Lung (tissue), 12 donors: Measurements from ENCODE around the gene ACTR1A. TPM values are rescaled to one million over a fixed set of nuclear protein-coding genes. Genes with fewer than 3 reads are reported as not detected.

Experiments
- ATAC-seq: fragments of 200-7000 bp; cut with Tn5 transposase; one replicate; pipeline ENCODE4 v1.9.1; 2020; ENCODE audit warnings: moderate number of reproducible peaks; ENCODE audit not compliant: insufficient read depth, low FRiP score
- DNase-seq, 3 donors: peaks; one replicate each; pipeline ENCODE4 v3.0.0-alpha.2; 2013 to 2017
- H3K27ac ChIP-seq, 2 donors: one replicate each; pipeline ENCODE4 v1.5.1; 2013; ENCODE audit warnings: mild to moderate bottlenecking in 2 of 2, moderate library complexity in 2 of 2, control low read depth in 1 of 2, inconsistent platforms in 1 of 2, low read depth in 1 of 2, low read length in 1 of 2
- H3K27me3 ChIP-seq, 3 donors: one replicate each; pipeline ENCODE4 v1.5.1; 2013; ENCODE audit warnings: low read length in 2 of 3; ENCODE audit not compliant: control insufficient read depth in 3 of 3, insufficient read depth in 3 of 3
- H3K36me3 ChIP-seq, 4 donors: one replicate each; pipeline ENCODE4 v1.5.1; 2013; ENCODE audit warnings: low read length in 4 of 4, mild to moderate bottlenecking in 1 of 4, moderate library complexity in 1 of 4; ENCODE audit not compliant: control insufficient read depth in 4 of 4, insufficient read depth in 4 of 4
- H3K4me1 ChIP-seq, 5 donors: one replicate each; pipeline ENCODE4 v1.5.1; 2013; ENCODE audit warnings: low read length in 5 of 5, mild to moderate bottlenecking in 2 of 5, moderate library complexity in 1 of 5; ENCODE audit not compliant: control insufficient read depth in 5 of 5, insufficient read depth in 5 of 5
- H3K4me3 ChIP-seq: one replicate; pipeline ENCODE4 v1.5.1; 2013; ENCODE audit warnings: mild to moderate bottlenecking, control low read depth, moderate library complexity
- H3K9ac ChIP-seq, 2 donors: one replicate each; pipeline ENCODE4 v1.5.1; 2013; ENCODE audit warnings: low read length in 2 of 2, control low read depth in 1 of 2; ENCODE audit not compliant: insufficient read depth in 1 of 2
- H3K9me3 ChIP-seq, 4 donors: one replicate each; pipeline ENCODE4 v1.5.1; 2013; ENCODE audit warnings: low read length in 3 of 4, mild to moderate bottlenecking in 1 of 4, moderate library complexity in 1 of 4; ENCODE audit not compliant: control insufficient read depth in 4 of 4, insufficient read depth in 3 of 4
- CTCF ChIP-seq: IDR thresholded peaks from 2 replicates; pipeline ENCODE4 v1.5.1; 2012; ENCODE audit warnings: mild to moderate bottlenecking; ENCODE audit errors: control extremely low read depth, extremely low read depth
- WGBS, 2 donors: extraction: QIAGEN DNeasy Blood & Tissue Kit; methylation state at CpG; one replicate each; pipeline ENCODE4 v1.1.7; 2013; 5-methylcytosine and 5-hydroxymethylcytosine counted together
- polyA plus RNA-seq, 2 donors: library from polyadenylated mRNA; stranded (reverse); fragments of 200-250 nt; gene quantifications; one replicate each; pipeline ENCODE4 v1.2.1, GENCODE V29; 2013
- total RNA-seq, 2 donors: library from RNA; depleted of rRNA in 1 of 2; stranded (reverse); fragments of >200 nt in 1 of 2; gene quantifications; one replicate each; pipeline ENCODE4 v1.2.1, GENCODE V29; 2014 to 2021
- donor health status: control.
- donor health status: control.
- donor health status: Bipolar disorder and iron deficiency.
- donor health status: healthy.
- donor health status: DM: yes; HTN: yes; CAD: no.

ACTR1A gene
- total and polyA plus RNA-seq, 4 donors, result 72.0 to 96.0 (median 84.3) TPM

GRCh38 chr10:102504976-102505300, 2.4 kb upstream of the ACTR1A start:
- Histone ChIP-seq H3K4me3 (no peak overlapping the region), H3K9me3 (no peaks in the 10 kb centered on the region), H3K9ac (peak overlapping the region in 1 of 2 donors; percentile 70), H3K4me1 (peaks cover 0 to 29% (median 10%) of the 10 kb centered on the region in 5 donors), H3K27me3 (no peaks in the 10 kb centered on the region), H3K27ac (peak overlapping the region in 1 of 2 donors; percentile 20), H3K36me3 (peaks cover 0 to 14% (median 9%) of the 10 kb centered on the region in 4 donors)
- no peak for TF ChIP-seq CTCF
- DNase-seq (no peak), ATAC-seq (no peak)
- 8 to 12% methylated on average over 5 of the region's 5 CpGs for WGBS, 2 donors

GRCh38 chr10:102504179-102504975, 1.9 kb upstream of the ACTR1A start:
- no peak for TF ChIP-seq CTCF
- peak overlapping the region; percentile 54 for H3K4me3 ChIP-seq
- H3K9ac ChIP-seq, result peak overlapping the region; percentile 11 to 70
- H3K4me1 ChIP-seq, result peaks cover 0 to 29% (median 10%) of the 10 kb centered on the region in 5 donors
- DNase-seq (peak; percentile 57 to 66 (median 63)), ATAC-seq (no peak)
- 0 to 1% methylated on average over 47 of the region's 47 CpGs for WGBS, 2 donors
- peak overlapping the region; percentile 10 to 86 for H3K27ac ChIP-seq
- H3K36me3 ChIP-seq, result peaks cover 0 to 11% (median 7%) of the 10 kb centered on the region in 4 donors
- no peaks in the 10 kb centered on the region for H3K9me3 ChIP-seq
- no peaks in the 10 kb centered on the region for H3K27me3 ChIP-seq

DNA sequence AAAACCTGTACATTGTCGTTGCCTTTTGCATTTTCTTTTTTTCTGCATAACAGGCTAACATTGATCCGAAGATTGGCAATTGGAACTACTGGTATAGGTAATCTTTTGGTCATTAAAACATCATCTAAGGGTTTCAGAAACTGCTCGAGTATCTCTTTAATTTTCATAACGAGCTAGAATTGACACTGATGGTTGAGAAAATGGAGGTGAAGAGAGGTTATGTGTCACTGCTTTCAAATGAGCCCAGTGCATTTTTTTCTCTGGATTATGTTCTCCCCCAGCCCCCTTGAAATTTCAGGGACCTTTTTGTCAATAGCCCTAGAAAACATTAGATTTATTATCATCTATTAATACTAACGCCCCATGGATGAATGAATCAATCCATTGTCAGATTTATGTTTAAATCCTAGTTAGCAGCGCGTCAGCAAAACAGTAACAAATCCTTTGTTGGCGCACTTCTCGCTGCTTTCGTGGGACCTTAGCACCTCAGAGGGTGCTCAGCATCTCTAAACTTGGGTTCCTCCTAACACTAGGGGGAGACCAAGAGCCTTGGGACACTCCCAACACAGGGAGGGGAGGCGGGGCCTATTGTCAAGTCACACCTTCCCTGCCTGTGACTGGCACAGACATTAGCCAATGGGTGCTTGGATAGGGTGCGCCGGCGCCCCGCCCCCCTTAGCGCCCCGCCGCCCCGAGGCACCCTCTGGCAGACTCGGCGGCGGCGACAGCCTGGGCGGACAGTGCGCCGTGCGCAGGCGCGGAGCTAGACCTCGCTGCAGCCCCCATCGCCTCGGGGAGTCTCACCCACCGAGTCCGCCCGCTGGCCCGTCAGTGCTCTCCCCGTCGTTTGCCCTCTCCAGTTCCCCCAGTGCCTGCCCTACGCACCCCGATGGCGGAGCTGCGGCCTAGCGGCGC, 1.0 kb upstream of the ACTR1A start, which contains the start of gene SUFU:
TSS of gene SUFU (plus strand) at position 709 of the 915 bp plus-strand sequence. CDS start at position 890, 181 bp downstream.
- H3K27ac ChIP-seq, result peak within 1 kb of the TSS; percentile 10 to 97
- TF ChIP-seq CTCF, result peak; percentile 82
- H3K4me1 ChIP-seq, result peaks cover 0 to 29% (median 10%) of the 10 kb centered on the region in 5 donors
- no peaks in the 10 kb centered on the region for H3K9me3 ChIP-seq
- WGBS, 2 donors, result 1% methylated on average over 22 to 44 of the region's 44 CpGs
- no peaks in the 10 kb centered on the region for H3K27me3 ChIP-seq
- ATAC-seq (peak; percentile 81), DNase-seq (peak; percentile 98 to 99 (median 99))
- peak within 1 kb of the TSS; percentile 54 for H3K4me3 ChIP-seq
- H3K36me3 ChIP-seq, result peaks cover 0 to 7% (median under 1%) of the 10 kb centered on the region in 4 donors
- H3K9ac ChIP-seq, result peak within 1 kb of the TSS; percentile 11 to 70
